ENCODE data around the gene SLC6A8.

The SLC6A8 gene

GRCh38 chrX:153645921-153646488 lies 41.7 kb upstream of the SLC6A8 start:
- Histone ChIP-seq H3K79me2 (no peaks in the 10 kb centered on the region), H3K4me1 (no peaks in the 10 kb centered on the region), H3K36me3 (ENCODE audit: control insufficient read depth, insufficient read depth, low read length) (no peaks in the 10 kb centered on the region), H3K9ac (no peak overlapping the region), H3K4me3 (ENCODE audit: low read depth, low read length) (no peak overlapping the region), H3K9me3 (ENCODE audit: control insufficient read depth, low read length) (no peaks in the 10 kb centered on the region), H2AFZ (no peak overlapping the region), H3K4me2 (ENCODE audit: low read length) (no peak overlapping the region), H3K27me3 (ENCODE audit: control insufficient read depth, insufficient read depth, low read length) (no peaks in the 10 kb centered on the region), H3K27ac (no peak overlapping the region)
- no peak for TF ChIP-seq CTCF (IDR thresholded peaks at IDR 0.05)

DNA sequence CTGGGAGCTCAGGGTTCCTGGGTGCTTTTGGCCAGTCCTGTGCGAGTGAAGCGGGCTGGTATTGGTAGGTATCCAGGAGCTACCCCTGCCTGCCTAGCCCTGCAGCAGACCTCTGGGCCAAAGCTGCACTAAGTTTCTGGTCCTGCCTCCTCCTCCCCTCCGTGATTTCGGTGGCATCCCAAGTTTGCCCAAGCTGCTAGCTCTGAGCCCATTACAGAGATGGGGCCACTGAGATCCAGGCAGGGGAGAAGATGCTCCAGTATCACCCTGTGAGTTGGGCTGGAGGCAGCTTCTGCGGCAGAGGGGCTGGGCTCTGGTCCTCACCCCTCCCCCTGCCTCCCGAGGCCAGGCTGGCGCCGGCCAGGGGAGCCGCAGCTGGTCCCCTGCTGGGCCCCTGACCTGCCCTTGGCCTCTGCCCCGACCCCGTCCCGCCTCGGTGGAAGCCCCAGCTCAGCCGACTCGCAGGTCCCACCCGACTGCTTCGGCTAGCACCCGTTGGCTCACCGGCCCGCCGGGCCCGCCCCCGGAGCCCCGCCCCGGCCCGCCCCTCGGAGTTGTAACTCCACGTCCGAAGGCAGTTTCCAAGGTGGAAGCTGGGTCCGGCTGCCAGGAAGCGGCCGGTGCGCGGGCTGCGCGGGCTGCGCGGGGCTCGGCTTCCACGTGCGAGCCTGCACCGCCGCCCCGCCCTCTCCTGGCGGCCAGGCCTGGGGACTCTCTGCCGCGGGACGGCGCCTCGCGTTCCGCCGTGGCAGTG lies 40.9 kb upstream of the SLC6A8 start, which contains the start of gene DUSP9:
Gene DUSP9 (plus strand): TSS at position 584 of the 754 bp plus-strand sequence. CDS start 751 bp downstream, outside the sequence.
- no peak within 1 kb of the TSS for H3K4me2 ChIP-seq (ENCODE audit: low read length)
- no peaks in the 10 kb centered on the region for H3K36me3 ChIP-seq (ENCODE audit: control insufficient read depth, insufficient read depth, low read length)
- TF ChIP-seq CTCF (IDR thresholded peaks at IDR 0.05), result no peak
- no peak within 1 kb of the TSS for H3K9ac ChIP-seq
- H3K27ac ChIP-seq, result no peak within 1 kb of the TSS
- H2AFZ ChIP-seq, result no peak within 1 kb of the TSS
- H3K9me3 ChIP-seq (ENCODE audit: control insufficient read depth, low read length), result no peaks in the 10 kb centered on the region
- no peaks in the 10 kb centered on the region for H3K27me3 ChIP-seq (ENCODE audit: control insufficient read depth, insufficient read depth, low read length)
- H3K79me2 ChIP-seq, result no peaks in the 10 kb centered on the region
- H3K4me1 ChIP-seq, result no peaks in the 10 kb centered on the region
- no peak within 1 kb of the TSS for H3K4me3 ChIP-seq (ENCODE audit: low read depth, low read length)

GRCh38 chrX:153647461-153648357 lies 40.0 kb upstream of the SLC6A8 start:
- no peak for TF ChIP-seq CTCF (IDR thresholded peaks at IDR 0.05)
- Histone ChIP-seq H3K4me2 (ENCODE audit: low read length) (no peak overlapping the region), H2AFZ (no peak overlapping the region), H3K4me1 (no peaks in the 10 kb centered on the region), H3K36me3 (ENCODE audit: control insufficient read depth, insufficient read depth, low read length) (no peaks in the 10 kb centered on the region), H3K9me3 (ENCODE audit: control insufficient read depth, low read length) (no peaks in the 10 kb centered on the region), H3K9ac (no peak overlapping the region), H3K27ac (no peak overlapping the region), H3K27me3 (ENCODE audit: control insufficient read depth, insufficient read depth, low read length) (no peaks in the 10 kb centered on the region), H3K79me2 (no peaks in the 10 kb centered on the region), H3K4me3 (ENCODE audit: low read depth, low read length) (no peak overlapping the region)

DNA sequence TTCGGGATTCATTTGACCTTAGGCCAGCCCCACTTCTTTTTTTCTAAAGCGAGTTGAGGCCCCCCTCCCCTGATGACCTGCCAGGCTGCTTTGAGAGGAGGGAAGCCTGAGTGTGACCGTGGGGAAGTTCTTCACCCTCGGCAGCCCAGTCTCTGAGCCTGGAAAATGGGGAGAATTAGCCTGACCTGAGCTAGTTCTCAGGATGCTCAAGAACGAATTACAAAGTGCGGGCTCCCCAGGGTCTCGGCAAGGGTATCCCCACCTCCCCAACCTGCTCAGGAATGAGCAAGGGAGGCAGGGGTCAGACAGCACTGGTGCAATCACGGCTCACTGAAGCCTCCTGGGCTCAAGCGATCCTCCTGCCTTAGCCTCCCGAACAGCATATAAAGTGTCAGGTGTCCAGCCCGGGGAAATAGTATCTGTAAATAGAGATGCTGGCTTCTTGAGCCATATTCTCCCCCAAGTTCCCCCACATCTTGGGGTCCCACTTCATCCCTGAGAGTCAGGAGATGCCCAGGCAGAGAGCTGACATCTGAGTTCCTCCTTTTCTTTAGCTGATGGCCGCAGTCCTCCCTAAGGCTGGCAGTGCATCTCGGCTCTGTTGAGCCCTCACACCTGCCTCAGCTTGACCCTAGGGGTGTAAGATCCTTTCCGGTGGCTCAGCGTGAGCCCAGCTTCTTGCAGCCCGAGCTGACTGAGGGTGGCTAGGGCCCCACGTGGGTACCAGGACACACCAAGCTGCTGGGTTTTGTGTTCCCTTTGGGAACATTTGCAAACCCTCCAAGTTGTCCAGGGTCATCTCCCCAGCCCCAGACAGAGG lies 39.2 kb upstream of the SLC6A8 start:
- H3K9ac ChIP-seq, result no peak overlapping the region
- no peak for TF ChIP-seq CTCF (IDR thresholded peaks at IDR 0.05)
- no peaks in the 10 kb centered on the region for H3K79me2 ChIP-seq
- H3K4me2 ChIP-seq (ENCODE audit: low read length), result no peak overlapping the region
- no peaks in the 10 kb centered on the region for H3K4me1 ChIP-seq
- H3K27ac ChIP-seq, result no peak overlapping the region
- no peaks in the 10 kb centered on the region for H3K36me3 ChIP-seq (ENCODE audit: control insufficient read depth, insufficient read depth, low read length)
- no peaks in the 10 kb centered on the region for H3K9me3 ChIP-seq (ENCODE audit: control insufficient read depth, low read length)
- H3K27me3 ChIP-seq (ENCODE audit: control insufficient read depth, insufficient read depth, low read length), result no peaks in the 10 kb centered on the region
- H2AFZ ChIP-seq, result no peak overlapping the region
- no peak overlapping the region for H3K4me3 ChIP-seq (ENCODE audit: low read depth, low read length)
